DMS153 treated with DMSO at 0.1 percent for 48 hours (cell line): ENCODE data around the gene GOLIM4.
A peak's percentile ranks its signal among the peaks of the same experiment; 100 is the strongest.
"Not testable (repeated sequence)": the region's sequence is repeated elsewhere in the genome, so short reads cannot be mapped to it uniquely, and the experiment has no call there.

Source experiments
- DNase-seq: peaks from one replicate; lab custom pipeline; 2025; ENCODE audit not compliant: unreplicated experiment; lab: John Stamatoyannopoulos, UW

GOLIM4 gene, protein sequence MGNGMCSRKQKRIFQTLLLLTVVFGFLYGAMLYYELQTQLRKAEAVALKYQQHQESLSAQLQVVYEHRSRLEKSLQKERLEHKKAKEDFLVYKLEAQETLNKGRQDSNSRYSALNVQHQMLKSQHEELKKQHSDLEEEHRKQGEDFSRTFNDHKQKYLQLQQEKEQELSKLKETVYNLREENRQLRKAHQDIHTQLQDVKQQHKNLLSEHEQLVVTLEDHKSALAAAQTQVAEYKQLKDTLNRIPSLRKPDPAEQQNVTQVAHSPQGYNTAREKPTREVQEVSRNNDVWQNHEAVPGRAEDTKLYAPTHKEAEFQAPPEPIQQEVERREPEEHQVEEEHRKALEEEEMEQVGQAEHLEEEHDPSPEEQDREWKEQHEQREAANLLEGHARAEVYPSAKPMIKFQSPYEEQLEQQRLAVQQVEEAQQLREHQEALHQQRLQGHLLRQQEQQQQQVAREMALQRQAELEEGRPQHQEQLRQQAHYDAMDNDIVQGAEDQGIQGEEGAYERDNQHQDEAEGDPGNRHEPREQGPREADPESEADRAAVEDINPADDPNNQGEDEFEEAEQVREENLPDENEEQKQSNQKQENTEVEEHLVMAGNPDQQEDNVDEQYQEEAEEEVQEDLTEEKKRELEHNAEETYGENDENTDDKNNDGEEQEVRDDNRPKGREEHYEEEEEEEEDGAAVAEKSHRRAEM

DNA sequence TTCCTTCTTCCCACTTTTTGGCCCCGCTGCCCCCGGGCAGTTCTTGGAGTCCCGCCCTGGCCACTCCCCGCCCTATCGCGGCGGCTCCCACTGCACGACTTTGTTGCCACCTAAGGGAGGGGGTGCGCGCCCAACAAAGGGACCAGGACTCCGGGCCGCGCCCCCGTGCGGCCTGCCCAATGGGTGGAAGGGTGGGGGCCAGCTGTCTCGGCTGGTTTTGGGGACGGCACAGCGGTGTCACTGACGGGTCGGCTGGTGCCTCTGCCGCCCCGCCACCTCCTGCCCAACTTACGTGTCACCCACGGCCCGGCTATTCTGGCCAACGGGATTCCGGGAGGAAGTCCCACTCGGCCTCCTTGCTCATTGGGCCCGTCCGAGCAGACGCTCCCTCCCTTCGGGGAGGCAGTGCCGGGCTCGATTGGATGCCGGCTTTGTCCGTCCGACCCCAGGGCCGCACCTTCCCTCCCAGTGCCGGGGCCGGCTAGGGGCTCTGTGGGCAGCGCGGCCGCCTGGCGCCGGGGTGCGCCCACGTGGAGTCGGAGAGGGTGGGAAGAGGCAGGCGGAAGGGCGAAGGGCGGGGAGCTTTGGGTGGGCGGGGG is at the start of gene GOLIM4:
GOLIM4 (minus strand) TSS at position 314 of the 599 bp plus-strand sequence. CDS start 639 bp downstream, outside the sequence.
- DNase-seq = peak; percentile 84

DNA sequence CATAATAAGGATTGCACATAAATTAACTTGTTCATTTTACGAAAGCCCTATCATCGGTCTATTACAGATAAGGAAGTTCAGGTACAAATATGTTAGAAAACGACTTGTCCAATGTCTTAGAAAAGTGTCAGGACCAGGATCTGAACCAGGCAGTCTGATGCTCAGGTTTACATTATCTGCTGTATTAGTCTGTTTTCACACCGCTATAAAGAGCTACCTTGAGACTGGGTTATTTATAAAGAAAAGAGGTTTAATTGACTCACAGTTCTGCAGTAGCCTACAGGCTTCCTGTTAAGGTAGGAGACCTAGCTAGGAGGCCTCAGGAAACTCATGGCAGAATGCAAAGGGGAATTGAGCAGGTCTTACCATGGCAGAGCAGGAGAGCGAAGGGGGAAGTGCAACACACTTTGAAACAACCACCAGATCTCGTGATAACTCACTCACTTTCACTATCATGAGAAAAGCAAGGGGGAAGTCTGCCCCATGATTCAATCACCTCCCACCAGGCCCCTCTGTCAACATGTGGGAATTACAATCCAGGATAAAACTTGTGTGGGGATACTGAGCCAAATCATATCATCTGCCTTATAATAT is 45.8 kb upstream of the GOLIM4 start:
- no peak for DNase-seq

DNA sequence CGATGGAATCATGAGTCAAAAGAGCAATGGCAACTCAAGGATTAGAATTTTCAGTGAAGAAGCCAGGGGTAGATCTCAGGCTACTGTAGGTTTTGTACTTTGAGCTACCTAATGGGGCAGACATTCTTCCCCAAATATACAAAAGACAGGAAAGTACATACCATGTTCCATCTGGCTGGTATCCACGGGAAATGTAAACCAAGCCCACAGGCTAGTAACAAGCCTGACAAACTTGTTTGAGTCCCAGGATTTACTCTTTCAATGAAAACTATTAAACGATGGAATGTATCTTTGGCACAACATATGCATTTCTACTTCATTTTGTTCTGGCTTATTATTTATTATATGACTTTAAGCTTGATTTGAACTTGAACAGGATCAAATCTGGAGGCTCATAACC is 44.2 kb upstream of the GOLIM4 start:
- DNase-seq = no peak

DNA sequence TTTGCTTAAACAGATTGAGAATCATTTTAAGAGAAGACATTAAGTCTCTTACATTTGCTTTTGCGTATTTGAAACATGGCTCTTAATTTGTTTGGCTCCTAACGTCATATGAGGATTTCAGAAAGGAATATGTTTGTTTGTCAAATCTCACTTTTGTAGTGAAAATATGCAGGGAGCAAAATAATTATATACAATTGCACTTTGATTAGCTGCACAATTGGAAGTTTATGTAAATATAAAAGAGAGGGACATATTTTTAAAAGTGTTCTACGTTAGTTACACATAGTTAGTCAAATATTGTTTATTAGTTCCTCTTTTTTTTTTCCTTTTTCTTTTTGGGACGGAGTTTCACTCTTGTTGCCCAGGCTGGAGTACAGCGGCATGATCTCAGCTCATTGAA is 42.7 kb upstream of the GOLIM4 start:
- DNase-seq = no peak

DNA sequence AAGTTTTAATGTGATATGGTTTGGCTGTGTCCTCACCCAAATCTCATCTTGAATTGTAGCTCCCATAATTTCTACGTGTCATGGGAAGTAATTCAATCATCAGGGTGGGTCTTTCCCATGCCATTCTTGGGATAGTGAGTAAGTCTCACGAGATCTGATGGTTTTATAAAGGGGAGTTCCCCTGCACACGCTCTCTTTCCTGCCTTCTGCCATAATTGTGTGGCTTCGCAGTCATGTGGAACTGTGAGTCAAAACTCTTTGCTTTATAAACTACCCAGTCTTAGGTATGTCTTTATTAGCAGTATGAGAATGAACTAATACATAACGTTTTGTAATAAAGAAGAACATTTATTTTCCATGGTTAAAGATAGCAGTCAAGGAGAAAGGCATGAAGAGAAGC is 39.2 kb upstream of the GOLIM4 start:
- DNase-seq = no peak

DNA sequence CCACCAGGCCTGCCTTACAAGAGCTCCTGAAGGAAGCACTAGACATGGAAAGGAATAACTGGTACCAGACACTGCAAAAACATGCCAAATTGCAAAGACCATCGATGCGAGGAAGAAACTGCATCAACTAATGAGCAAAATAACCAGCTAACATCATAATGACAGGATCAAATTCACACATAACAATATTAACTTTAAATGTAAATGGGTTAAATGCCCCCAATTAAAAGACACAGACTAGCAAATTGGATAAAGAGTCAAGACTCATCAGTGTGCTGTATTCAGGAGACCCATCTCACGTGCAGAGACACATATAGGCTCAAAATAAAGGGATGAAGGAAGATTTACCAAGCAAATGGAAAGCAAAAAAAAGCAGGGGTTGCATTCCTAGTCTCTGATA is 34.5 kb upstream of the GOLIM4 start:
- not testable (repeated sequence) for DNase-seq

DNA sequence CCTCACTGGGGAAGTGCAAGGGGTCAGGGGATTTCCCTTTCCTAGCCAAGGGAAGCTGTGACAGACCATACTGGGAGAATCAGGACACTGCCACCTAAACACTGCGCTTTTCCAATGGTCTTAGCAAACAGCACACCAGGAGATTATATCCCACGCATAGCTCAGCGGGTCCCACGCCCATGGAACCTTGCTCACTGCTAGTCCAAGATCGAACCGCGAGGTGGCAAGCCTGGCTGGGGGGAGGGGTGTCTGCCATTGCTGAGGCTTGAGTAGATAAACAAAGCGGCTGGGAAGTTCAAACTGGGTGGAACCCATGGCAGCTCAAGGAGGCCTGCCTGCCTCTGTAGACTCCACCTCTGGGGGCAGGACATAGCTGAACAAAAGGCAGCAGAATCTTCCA is 32.7 kb upstream of the GOLIM4 start:
- not testable (repeated sequence) for DNase-seq

DNA sequence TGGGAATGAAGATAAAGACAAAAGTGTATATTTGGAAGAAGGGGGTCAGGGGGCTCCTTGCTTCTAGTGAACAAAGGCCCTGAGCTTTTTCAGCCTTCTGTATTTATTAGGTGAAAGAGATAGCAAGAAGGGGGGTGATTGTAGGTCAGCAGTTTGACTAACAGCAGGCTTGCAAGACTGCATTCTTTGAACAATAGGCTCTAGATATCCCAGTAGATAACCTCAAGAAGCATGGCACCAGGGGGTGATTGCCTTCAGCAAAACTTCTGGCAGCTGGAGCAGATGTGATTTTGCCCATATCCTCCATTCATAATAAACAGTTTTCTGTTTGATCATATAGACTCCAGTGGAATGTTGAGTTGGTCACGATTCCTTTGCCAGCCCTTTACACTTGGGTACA is 31.7 kb upstream of the GOLIM4 start:
- DNase-seq = no peak

DNA sequence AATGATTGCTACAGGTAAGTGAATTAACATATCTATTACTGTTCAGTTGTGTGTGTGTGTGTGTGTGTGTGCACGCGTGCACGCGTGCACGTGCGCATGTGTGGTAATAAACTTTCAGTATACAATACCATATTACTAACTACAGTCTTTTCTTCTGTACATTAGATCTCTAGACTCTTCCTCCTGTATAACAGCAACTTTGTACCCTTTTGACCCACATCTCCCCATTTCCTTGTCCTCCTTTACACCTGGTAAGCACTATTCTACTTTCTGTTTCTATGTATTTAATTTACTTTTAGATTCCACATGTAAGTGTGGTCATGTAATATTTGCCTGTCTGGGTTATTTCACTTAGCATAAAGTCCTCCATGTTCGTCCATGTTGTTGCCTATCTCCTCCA is 29.1 kb upstream of the GOLIM4 start:
- no peak for DNase-seq

DNA sequence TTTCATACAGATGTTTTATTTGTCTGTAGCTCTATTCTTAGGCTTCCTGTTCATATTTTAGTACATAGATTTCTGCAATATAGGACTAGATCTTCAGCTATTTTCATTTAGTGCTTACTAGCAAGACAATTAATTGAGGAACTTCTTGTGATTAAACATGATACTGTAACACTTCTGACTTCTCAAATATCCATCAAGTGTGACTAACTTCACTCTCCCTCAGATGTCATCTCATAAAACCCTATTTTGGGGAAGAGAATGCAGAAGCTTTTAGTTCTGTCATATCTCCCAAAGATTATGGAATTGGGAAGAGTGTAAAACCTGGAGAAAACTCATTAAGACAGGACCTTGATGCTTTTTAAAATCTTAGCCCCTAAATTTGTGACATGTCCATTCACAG is 28.6 kb upstream of the GOLIM4 start:
- no peak for DNase-seq

DNA sequence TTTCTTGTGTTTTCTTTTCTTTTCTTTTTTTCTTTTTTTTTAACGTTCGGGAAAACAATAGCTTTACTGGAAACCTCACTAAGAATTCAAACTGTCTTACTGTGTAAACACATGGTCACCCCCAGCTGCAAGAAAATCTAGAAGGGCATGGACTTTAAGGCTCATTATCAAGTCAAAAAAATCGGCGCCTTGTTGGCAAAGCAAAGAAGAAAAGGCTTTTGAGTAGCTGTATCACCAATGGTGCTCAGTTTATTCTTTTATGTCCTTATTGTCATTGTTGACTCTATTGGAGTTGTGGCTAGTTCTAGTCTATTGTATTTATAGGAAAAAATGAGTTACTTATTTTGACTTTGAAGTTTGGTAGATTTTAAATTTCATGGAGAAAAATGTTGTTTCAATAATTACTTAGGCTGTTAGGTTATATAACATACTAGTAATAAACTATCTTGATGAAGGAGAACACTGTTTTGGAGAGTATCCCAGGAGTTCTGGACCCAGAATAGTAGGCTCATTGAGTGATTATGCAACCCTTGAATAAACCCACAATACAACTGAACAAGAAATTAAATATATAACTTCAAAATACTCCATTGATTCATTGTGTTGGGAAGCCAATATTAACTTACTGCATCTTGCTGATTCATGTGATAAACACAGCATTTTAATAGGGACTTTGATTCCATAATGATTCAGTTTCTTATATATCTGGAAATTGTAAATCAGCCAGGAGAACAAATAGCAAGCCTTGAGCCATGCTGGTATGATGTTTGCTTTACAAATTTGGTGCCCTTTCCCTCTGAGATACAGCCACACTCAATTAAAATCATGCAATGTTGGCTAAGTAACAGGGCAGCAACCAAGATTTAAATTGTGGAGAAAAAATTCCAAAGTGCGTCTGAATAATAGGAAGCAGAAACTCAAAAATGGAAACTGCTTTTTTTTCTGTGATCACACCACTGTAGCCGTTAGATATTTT is 27.8 kb upstream of the GOLIM4 start:
- DNase-seq = no peak

DNA sequence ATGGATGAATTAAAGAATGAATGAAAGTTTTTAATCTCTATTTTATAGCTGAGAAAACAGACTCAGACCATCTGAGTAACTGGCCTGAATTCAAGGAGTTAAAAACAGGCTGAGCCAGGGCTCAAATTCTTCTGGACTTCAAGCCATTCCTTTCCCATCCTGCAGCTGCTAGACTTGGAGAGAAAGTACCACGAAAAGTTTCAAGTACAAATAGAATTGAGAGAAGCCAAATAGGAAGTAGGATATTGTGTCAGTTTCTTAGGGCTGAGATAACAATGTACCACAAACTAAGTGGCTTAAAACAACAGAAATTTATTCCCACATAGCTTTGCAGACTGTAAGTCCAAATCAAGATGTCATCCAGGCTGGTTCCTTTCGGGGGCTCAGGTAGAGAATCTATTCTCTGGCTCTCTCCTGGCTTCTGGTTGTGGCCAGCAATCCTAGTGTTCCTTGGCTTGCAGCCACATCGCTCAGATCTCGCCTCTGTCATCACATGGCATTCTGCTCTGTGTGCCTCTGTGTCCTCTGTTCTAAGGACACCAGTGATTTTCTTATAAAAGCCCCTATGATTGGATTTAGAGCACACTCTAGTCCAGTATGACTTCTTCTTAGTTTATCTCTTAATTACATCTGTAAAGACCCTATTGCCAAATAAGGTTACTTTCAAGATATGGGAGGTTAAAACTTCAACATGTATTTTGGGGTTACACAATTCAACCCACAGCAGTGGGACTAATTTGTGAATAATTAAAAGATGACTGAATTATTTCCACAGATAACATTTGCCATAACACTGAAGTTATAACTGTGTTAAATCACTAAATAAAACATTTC is 25.7 kb upstream of the GOLIM4 start:
- DNase-seq = no peak

DNA sequence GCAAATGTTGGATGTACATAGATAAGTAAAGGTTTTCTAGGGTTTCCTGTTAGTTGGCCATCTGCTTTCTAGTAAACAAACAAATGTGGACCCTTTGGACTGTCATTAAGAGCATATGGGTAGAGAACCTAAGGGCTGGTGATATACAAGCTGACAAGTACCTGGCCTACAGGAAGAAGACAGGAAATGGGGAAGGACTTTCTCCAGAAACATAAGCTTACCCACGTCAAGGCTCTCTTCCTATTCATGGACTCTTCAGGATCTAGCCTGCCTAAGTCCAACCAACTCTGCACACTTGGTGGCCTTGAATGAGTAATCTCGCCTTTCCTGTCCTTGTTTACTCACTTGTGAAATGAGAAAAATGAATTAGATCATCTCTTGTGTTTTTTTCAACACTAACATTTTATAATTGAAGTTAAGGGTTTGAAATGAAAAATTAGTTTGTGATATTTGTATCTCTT is 22.2 kb upstream of the GOLIM4 start:
- peak; percentile 3 for DNase-seq

DNA sequence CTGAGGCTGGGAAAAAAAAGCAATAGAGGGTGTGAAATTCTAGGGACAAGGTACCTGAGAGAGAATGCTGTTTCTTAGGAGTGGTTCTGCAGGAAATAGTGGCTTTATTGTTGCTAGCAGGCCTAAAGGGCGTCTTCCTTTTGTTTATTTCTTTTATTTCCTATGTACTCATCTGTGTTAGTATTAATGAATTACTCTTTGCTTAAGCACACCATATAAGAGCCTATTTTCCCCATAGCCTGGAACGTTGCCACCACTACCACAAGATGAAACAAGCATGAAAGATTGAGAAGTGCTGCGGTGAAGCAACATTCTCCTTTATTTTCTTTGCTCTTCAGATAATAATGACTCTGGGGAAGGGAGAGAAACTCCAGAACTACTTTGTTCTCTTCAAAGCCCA is 21.3 kb upstream of the GOLIM4 start:
- DNase-seq = peak; percentile 6

DNA sequence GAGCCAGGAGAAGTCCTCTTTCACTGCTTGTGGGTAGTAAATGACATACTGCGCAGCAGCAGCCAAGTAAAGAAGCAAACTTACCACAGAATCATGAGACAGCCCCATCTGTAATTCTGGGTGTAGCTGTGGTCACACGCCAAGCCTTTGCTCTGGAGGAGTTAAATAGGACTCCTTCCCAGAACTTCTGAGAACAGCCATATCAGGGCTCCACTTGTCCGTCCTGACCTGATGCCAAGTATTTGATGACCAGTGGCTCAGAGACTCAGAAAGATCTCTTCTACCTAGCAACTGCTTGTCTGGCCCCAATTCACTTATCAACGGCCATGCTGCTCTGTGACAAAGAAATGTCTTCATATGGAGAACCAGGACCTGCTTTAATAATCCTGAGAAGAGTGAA is 20.6 kb upstream of the GOLIM4 start:
- no peak for DNase-seq

DNA sequence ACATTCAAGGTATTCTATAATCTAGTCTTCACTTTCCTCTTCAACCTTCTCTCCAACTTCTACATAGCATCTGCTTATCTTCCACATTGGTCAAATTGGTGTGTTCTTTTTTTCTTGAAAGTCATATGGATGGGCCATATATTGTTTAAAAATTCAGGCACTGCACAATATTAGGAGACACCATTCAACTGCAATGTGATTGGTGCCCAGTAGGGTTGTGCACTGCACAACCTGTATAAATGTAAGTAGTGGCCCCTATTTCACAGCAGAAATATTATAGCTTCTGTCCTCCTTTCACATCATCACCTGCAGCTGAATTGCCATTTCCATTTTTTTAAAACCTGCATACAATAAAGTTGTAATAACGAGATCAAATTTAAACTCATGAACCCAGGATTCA is 18.1 kb upstream of the GOLIM4 start:
- no peak for DNase-seq

DNA sequence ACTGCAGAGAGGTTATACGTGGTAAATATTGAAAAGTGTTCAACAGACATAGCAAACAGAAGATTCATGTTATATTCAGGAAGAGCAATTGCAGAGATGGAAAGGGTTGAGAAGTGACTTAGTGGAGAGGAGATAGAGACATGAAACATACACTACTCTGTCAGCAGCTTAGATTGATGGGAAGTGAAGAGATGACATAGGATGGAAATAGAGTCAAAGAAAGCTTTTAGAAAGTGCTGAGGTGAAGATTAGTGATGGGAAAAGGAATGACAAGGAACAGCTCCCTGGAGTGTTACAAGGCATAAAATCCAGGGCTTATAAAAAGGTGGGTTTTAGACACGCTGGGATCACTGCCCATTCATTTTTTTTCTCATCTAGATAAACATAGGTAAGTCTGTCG is 17.2 kb upstream of the GOLIM4 start:
- no peak for DNase-seq

DNA sequence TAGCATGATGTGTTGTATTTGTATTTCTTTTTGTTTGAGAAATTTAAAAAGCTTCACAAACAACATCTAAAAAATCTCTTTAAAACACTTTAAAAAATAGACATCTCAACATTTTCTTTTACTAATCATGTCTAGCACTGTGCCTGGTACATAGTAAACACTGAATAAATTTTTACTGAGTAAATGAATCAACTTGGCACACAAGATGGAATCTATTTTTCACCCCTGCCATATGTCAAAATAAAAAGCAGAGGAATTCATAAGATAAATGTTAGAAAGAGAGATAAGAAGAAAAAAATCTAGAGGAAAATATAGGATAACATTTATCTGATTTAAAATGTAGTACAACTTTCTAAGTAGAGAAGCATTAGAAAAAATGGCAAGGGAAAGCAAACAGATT is 8.6 kb upstream of the GOLIM4 start:
- no peak for DNase-seq

DNA sequence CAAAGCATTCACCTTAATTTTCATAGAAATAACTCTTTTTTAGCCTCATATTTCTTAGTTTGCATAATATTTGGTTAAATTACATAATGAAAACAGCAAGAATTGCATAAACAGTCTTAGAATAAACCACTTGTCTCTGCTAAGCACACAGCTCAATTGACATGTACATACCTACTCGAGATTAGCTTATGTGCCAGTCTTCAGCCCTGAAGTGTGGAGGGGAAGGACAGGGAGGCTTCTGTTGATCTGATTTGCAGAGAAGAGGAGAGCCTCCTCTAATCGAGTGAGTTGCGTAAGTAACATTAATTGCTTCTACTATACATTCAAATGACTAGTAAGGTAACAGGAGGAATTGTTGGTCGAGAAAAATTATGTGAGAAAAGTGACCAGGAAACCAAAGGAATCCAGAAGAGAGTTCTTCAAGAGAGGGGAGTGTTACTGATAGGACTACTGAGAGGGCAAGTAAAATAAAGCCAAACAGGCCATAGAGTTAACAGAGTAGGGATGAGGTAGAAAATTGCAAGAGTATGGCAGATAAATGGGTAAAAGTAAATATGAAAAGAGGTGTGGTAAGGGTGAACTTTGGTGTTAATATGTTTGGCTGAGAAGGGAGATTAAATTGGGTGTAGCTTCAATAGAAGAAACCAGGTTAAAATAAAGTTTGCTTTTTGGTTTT is 7.1 kb upstream of the GOLIM4 start:
- no peak for DNase-seq
